Smooth muscle cell (in vitro differentiated cells): ENCODE measurements around the gene BPIFA2. TPM values are rescaled to one million over a fixed set of nuclear protein-coding genes. Genes with fewer than 3 reads are reported as not detected.

Source experiments
- DNase-seq: peaks from one replicate; lab custom pipeline; 2025; ENCODE audit not compliant: unreplicated experiment; lab: John Stamatoyannopoulos, UW
- H2AFZ ChIP-seq: fragments of 200-600 bp; sonication (generic); 2 replicates; pipeline ENCODE4 v1.6.0; 2016; ENCODE audit warnings: antibody characterized with exemption, low read depth, mild to moderate bottlenecking
- H3F3A ChIP-seq: fragments of 200-600 bp; sonication (generic); 2 replicates; pipeline ENCODE4 v1.6.0; 2017; ENCODE audit warnings: antibody characterized with exemption, low read depth
- H3K27ac ChIP-seq: fragments of 200-600 bp; sonication (generic); 2 replicates; pipeline ENCODE4 v1.5.1; 2016; ENCODE audit warnings: low read depth, mild to moderate bottlenecking
- H3K27me3 ChIP-seq: fragments of 200-600 bp; sonication (generic); 2 replicates; pipeline ENCODE4 v1.6.1; 2016; ENCODE audit warnings: low read depth, mild to moderate bottlenecking
- H3K36me3 ChIP-seq: fragments of 200-600 bp; sonication (generic); 2 replicates; pipeline ENCODE4 v1.5.1; 2016; ENCODE audit warnings: low read depth
- H3K4me1 ChIP-seq: fragments of 200-600 bp; sonication (generic); 2 replicates; pipeline ENCODE4 v1.5.1; 2016; ENCODE audit warnings: low read depth
- H3K4me2 ChIP-seq: fragments of 200-600 bp; sonication (generic); 2 replicates; pipeline ENCODE4 v1.6.0; 2016; ENCODE audit warnings: mild to moderate bottlenecking
- H3K4me3 ChIP-seq: fragments of 200-600 bp; sonication (generic); 2 replicates; pipeline ENCODE4 v1.5.1; 2016; ENCODE audit warnings: mild to moderate bottlenecking
- H3K79me2 ChIP-seq: fragments of 200-600 bp; sonication (generic); 2 replicates; pipeline ENCODE4 v1.6.0; 2016; ENCODE audit warnings: low read depth, mild to moderate bottlenecking
- H3K9ac ChIP-seq: fragments of 200-600 bp; sonication (generic); 2 replicates; pipeline ENCODE4 v1.6.0; 2016; ENCODE audit warnings: low read depth
- H3K9me3 ChIP-seq: fragments of 200-600 bp; sonication (generic); replicated peaks from 2 replicates; pipeline ENCODE4 v1.5.1; 2016; ENCODE audit warnings: low read depth
- H4K20me1 ChIP-seq: fragments of 200-600 bp; sonication (generic); 2 replicates; pipeline ENCODE4 v1.6.0; 2016; ENCODE audit warnings: low read depth
- CTCF ChIP-seq: fragments of 200-600 bp; sonication (generic); IDR thresholded peaks from 2 replicates; pipeline ENCODE4 v1.5.1; 2017; ENCODE audit warnings: borderline replicate concordance, mild to moderate bottlenecking, antibody characterized with exemption; ENCODE audit not compliant: insufficient read depth, poor library complexity, severe bottlenecking
- WGBS: methylation state at CpG from one replicate; pipeline ENCODE4 v1.1.7; 2016; ENCODE audit warnings: low lambda C conversion rate; 5-methylcytosine and 5-hydroxymethylcytosine counted together
- polyA plus RNA-seq: library from polyadenylated mRNA; unstranded; fragments of >200 nt; fragmentation: Nextera tagmentation; extraction: Ambion mirVana; gene quantifications from 2 replicates; pipeline ENCODE4 v1.2.1, GENCODE V29; 2016
- total RNA-seq: library from RNA; depleted of rRNA; stranded (reverse); fragments of >200 nt; gene quantifications from 2 replicates; pipeline ENCODE4 v1.2.3, GENCODE V29; 2014

The BPIFA2 gene
- total and polyA plus RNA-seq, 2 experiments from 2014 or later = not detected

- WGBS = 52% methylated on average over 3 of the region's 3 CpGs
- H2AFZ ChIP-seq = no peak overlapping the region
- DNase-seq = no peak
- no peak overlapping the region for H3K4me3 ChIP-seq
- no peaks in the 10 kb centered on the region for H3K79me2 ChIP-seq
- H3K9me3 ChIP-seq = no peaks in the 10 kb centered on the region
- peaks cover 14% of the 10 kb centered on the region for H3K27me3 ChIP-seq
- H3K9ac ChIP-seq = no peak overlapping the region
- H3K27ac ChIP-seq = no peak overlapping the region
- H3F3A ChIP-seq = no peaks in the 10 kb centered on the region
- peaks cover 5% of the 10 kb centered on the region for H3K4me1 ChIP-seq
- H4K20me1 ChIP-seq = no peaks in the 10 kb centered on the region
- no peak overlapping the region for H3K4me2 ChIP-seq
- no peak for TF ChIP-seq CTCF
- H3K36me3 ChIP-seq = no peaks in the 10 kb centered on the region
These were observed 8.1 kb downstream of the BPIFA2 start for GRCh38 chr20:33176101-33176500.

GRCh38 chr20:33177866-33178265, 9.9 kb downstream of the BPIFA2 start:
- Histone ChIP-seq H3K4me1 (peaks cover 5% of the 10 kb centered on the region), H3K9ac (no peak overlapping the region), H3K27ac (no peak overlapping the region), H4K20me1 (no peaks in the 10 kb centered on the region), H3K4me3 (no peak overlapping the region), H3F3A (no peaks in the 10 kb centered on the region), H2AFZ (no peak overlapping the region), H3K27me3 (peaks cover 14% of the 10 kb centered on the region), H3K79me2 (no peaks in the 10 kb centered on the region), H3K4me2 (no peak overlapping the region), H3K9me3 (no peaks in the 10 kb centered on the region), H3K36me3 (no peaks in the 10 kb centered on the region)
- TF ChIP-seq CTCF = no peak
- DNase-seq = no peak
- WGBS = 85% methylated on average over 9 of the region's 9 CpGs

GRCh38 chr20:33178726-33179125, 10.8 kb downstream of the BPIFA2 start:
- Histone ChIP-seq H3K36me3 (no peaks in the 10 kb centered on the region), H3K9me3 (no peaks in the 10 kb centered on the region), H2AFZ (no peak overlapping the region), H3K4me1 (peaks cover 5% of the 10 kb centered on the region), H3K4me2 (no peak overlapping the region), H3K27me3 (peaks cover 14% of the 10 kb centered on the region), H3K27ac (no peak overlapping the region), H3K79me2 (no peaks in the 10 kb centered on the region), H4K20me1 (no peaks in the 10 kb centered on the region), H3K9ac (no peak overlapping the region), H3F3A (no peaks in the 10 kb centered on the region), H3K4me3 (no peak overlapping the region)
- WGBS = 70% methylated on average over 6 of the region's 6 CpGs
- no peak for DNase-seq
- TF ChIP-seq CTCF = no peak

- no peak for TF ChIP-seq CTCF
These were observed 12.2 kb downstream of the BPIFA2 start for GRCh38 chr20:33180169-33180568.

More at GRCh38 chr20:33180169-33180568, 12.2 kb downstream of the BPIFA2 start:
- peaks cover 4% of the 10 kb centered on the region for H3K27me3 ChIP-seq
- no peaks in the 10 kb centered on the region for H3K36me3 ChIP-seq
- H3K4me3 ChIP-seq = no peak overlapping the region
- H3K9me3 ChIP-seq = no peaks in the 10 kb centered on the region
- no peak overlapping the region for H3K9ac ChIP-seq
- no peaks in the 10 kb centered on the region for H4K20me1 ChIP-seq
- no peak for DNase-seq
- H3F3A ChIP-seq = no peaks in the 10 kb centered on the region
- no peak overlapping the region for H3K4me2 ChIP-seq
- H2AFZ ChIP-seq = no peak overlapping the region
- no peaks in the 10 kb centered on the region for H3K79me2 ChIP-seq
- no peak overlapping the region for H3K27ac ChIP-seq
- 92% methylated on average over 4 of the region's 5 CpGs for WGBS
- peaks cover 5% of the 10 kb centered on the region for H3K4me1 ChIP-seq
